Gastrocnemius medialis (tissue), 4 donors: ENCODE measurements around the gene CHAD. TPM values are rescaled to one million over a fixed set of nuclear protein-coding genes. Genes with fewer than 3 reads are reported as not detected.

Experiments used
- ATAC-seq, 2 donors: fragments of 150-250 bp; one replicate each; pipeline ENCODE4 v1.9.1; 2016
- DNase-seq, 2 donors: peaks; one replicate each; pipeline ENCODE4 v3.0.0-alpha.2; 2019
- H3K27ac ChIP-seq, 4 donors: fragments of 200-600 bp; sonication (generic); 1 replicate in 1 of 4; 2 replicates in 3 of 4; pipeline ENCODE4 v1.5.1; 2016 to 2018; ENCODE audit warnings: mild to moderate bottlenecking in 2 of 4, moderate library complexity in 1 of 4
- H3K27me3 ChIP-seq, 3 donors: fragments of 200-600 bp; sonication (generic) in 2 of 3; 1 replicate in 1 of 3; 2 replicates in 2 of 3; pipeline versions ENCODE4 v1.5.1 to v1.6.0; 2016 to 2019; ENCODE audit warnings: mild to moderate bottlenecking in 1 of 3, moderate library complexity in 1 of 3
- H3K36me3 ChIP-seq, 2 donors: fragments of 200-600 bp; sonication (generic) in 1 of 2; one replicate each; pipeline ENCODE4 v1.5.1; 2017 to 2018
- H3K4me1 ChIP-seq, 2 donors: fragments of 200-600 bp; sonication (generic) in 1 of 2; one replicate each; pipeline ENCODE4 v1.5.1; 2016 to 2017; ENCODE audit warnings: mild to moderate bottlenecking in 2 of 2
- H3K4me3 ChIP-seq, 4 donors: fragments of 200-600 bp; sonication (generic) in 3 of 4; 1 replicate in 1 of 4; 2 replicates in 3 of 4; pipeline ENCODE4 v1.5.1; 2016 to 2019; ENCODE audit warnings: mild to moderate bottlenecking in 2 of 4
- H3K9me3 ChIP-seq, 3 donors: fragments of 200-600 bp; sonication (generic) in 2 of 3; 1 replicate in 1 of 3; 2 replicates in 2 of 3; pipeline ENCODE4 v1.5.1; 2016 to 2019
- CTCF ChIP-seq, 5 experiments: fragments of 450-650 bp in 3 of 5; fragments of 200-600 bp in 2 of 5; sonication (generic) in 2 of 5; IDR thresholded peaks in 4 of 5; conservative IDR thresholded peaks in 1 of 5; 1 replicate in 4 of 5; 2 replicates in 1 of 5; pipeline ENCODE4 v1.5.1; 2016 to 2019; ENCODE audit warnings: antibody characterized with exemption in 5 of 5, mild to moderate bottlenecking in 3 of 5, moderate library complexity in 3 of 5
- POLR2A ChIP-seq, 2 donors: fragments of 450-650 bp; IDR thresholded peaks; one replicate each; pipeline ENCODE4 v1.6.1; 2017; ENCODE audit warnings: antibody characterized with exemption in 2 of 2, mild to moderate bottlenecking in 2 of 2, moderate library complexity in 2 of 2
- in situ Hi-C, 4 donors: fragments of 200-750 bp; cut with MboI; loops; one replicate each; pipeline versions ENCODE4 v1.15.0 to v1.8.0; 2017; ENCODE audit warnings: low sequenced_read_pairs in 4 of 4
- intact Hi-C: fragments of 100-400 bp; cut with DNase I; formaldehyde crosslinking; loops from one replicate; pipeline ENCODE4 v1.15.1; 2023; ENCODE audit warnings: low total_unique reads
- total RNA-seq, 4 donors: library from RNA; depleted of rRNA; stranded (reverse); fragments of >200 nt; gene quantifications; one replicate each; pipeline versions ENCODE4 v1.1.0 to v1.2.3, GENCODE V29; 2016

The CHAD gene
- total RNA-seq, 4 donors from 2014 or later = 1.8 to 8.8 TPM; not detected in 2

- in situ Hi-C loops = loop anchor here in 1 of 4 donors (25.0 kb wide), 1 partner anchor 108 kb away; the partner anchor contains the start of gene LRRC59
- Histone ChIP-seq H3K27me3 (no peaks in the 10 kb centered on the region), H3K4me1 (no peaks in the 10 kb centered on the region), H3K4me3 (no peak overlapping the region), H3K27ac (no peak overlapping the region), H3K36me3 (no peaks in the 10 kb centered on the region), H3K9me3 (no peaks in the 10 kb centered on the region)
- intact Hi-C loops = no loop called here
- DNase-seq (no peak), ATAC-seq (no peak)
- TF ChIP-seq CTCF (IDR thresholded peaks at IDR 0.05 in 4 of 5, conservative IDR thresholded peaks at IDR 0.05 in 1 of 5) (no peak), POLR2A (IDR thresholded peaks at IDR 0.05) (no peak)
Observed at GRCh38 chr17:50495217-50495823, 26.6 kb upstream of the CHAD start.

GRCh38 chr17:50493744-50494143 is 25.1 kb upstream of the CHAD start:
- no peak overlapping the region for H3K4me3 ChIP-seq
- H3K4me1 ChIP-seq = no peaks in the 10 kb centered on the region
- H3K36me3 ChIP-seq = no peaks in the 10 kb centered on the region
- no peak for DNase-seq
- TF ChIP-seq CTCF (IDR thresholded peaks at IDR 0.05 in 4 of 5, conservative IDR thresholded peaks at IDR 0.05 in 1 of 5) = no peak
- TF ChIP-seq POLR2A (IDR thresholded peaks at IDR 0.05) = no peak
- in situ Hi-C loops (loop anchor here in 1 of 4 donors (25.0 kb wide), 1 partner anchor 106 kb away; the partner anchor contains the start of gene LRRC59), intact Hi-C loops (no loop called here)
- H3K27ac ChIP-seq = no peak overlapping the region
- no peak for ATAC-seq
- no peaks in the 10 kb centered on the region for H3K27me3 ChIP-seq
- no peaks in the 10 kb centered on the region for H3K9me3 ChIP-seq

GRCh38 chr17:50492214-50492613 is 23.5 kb upstream of the CHAD start:
- DNase-seq (no peak), ATAC-seq (no peak)
- H3K36me3 ChIP-seq = peaks cover 0 to 4% of the 10 kb centered on the region in 2 donors
- no peak overlapping the region for H3K27ac ChIP-seq
- TF ChIP-seq CTCF (IDR thresholded peaks at IDR 0.05 in 4 of 5, conservative IDR thresholded peaks at IDR 0.05 in 1 of 5) (no peak), POLR2A (IDR thresholded peaks at IDR 0.05) (no peak)
- in situ Hi-C loops (loop anchor here in 1 of 4 donors (25.0 kb wide), 1 partner anchor 105 kb away; the partner anchor contains the start of gene LRRC59), intact Hi-C loops (no loop called here)
- H3K9me3 ChIP-seq = no peaks in the 10 kb centered on the region
- no peaks in the 10 kb centered on the region for H3K27me3 ChIP-seq
- H3K4me1 ChIP-seq = no peaks in the 10 kb centered on the region
- H3K4me3 ChIP-seq = no peak overlapping the region

- H3K4me1 ChIP-seq = no peaks in the 10 kb centered on the region
- intact Hi-C loops = no loop called here
- DNase-seq (no peak), ATAC-seq (no peak)
- H3K27ac ChIP-seq = no peak overlapping the region
- no peak overlapping the region for H3K4me3 ChIP-seq
- H3K27me3 ChIP-seq = no peaks in the 10 kb centered on the region
- H3K9me3 ChIP-seq = no peaks in the 10 kb centered on the region
- peaks cover 0 to 8% of the 10 kb centered on the region in 2 donors for H3K36me3 ChIP-seq
- no peak for TF ChIP-seq CTCF (IDR thresholded peaks at IDR 0.05 in 4 of 5, conservative IDR thresholded peaks at IDR 0.05 in 1 of 5)
- TF ChIP-seq POLR2A (IDR thresholded peaks at IDR 0.05) = no peak
- in situ Hi-C loops = loop anchor here in 1 of 4 donors (25.0 kb wide), 1 partner anchor 104 kb away; the partner anchor contains the start of gene LRRC59
Observed at GRCh38 chr17:50491505-50491904, 22.8 kb upstream of the CHAD start.
